Measurements from ENCODE around the gene SNUPN.

SNUPN gene

DNA sequence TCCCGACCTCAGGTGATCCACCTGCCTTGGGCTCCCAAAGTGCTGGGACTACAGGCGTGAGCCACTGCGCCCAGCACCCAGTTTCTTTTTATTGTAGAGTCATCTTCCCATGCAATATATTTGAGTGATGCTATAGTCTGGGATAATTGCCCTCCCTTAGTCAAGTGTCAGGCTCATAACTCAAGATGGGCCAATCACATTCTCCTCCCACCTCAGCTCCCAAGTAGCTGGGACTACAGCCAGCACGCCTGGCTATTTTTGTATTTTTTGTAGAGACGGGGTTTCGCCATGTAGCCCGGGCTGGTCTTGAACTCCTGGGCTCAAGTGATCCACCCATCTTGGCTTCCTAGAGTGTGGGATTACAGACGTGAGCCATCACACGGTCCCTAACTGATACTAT is 31.2 kb downstream of the SNUPN start:
- Histone ChIP-seq H4K20me1 (ENCODE audit: control insufficient read depth, insufficient read depth, low read depth, low read length) (no peaks in the 10 kb centered on the region), H3K27ac (ENCODE audit: low read depth, low read length) (no peak overlapping the region), H3K4me2 (ENCODE audit: low read length) (no peak overlapping the region), H3K79me2 (ENCODE audit: control insufficient read depth, low read length) (no peaks in the 10 kb centered on the region), H3F3A (ENCODE audit: control insufficient read depth, insufficient read depth) (peaks cover 2% of the 10 kb centered on the region; the same call in 1 of the 2 replicates), H3K27me3 (ENCODE audit: control insufficient read depth, low read length) (no peaks in the 10 kb centered on the region), H3K4me3 (ENCODE audit: low read length) (no peak overlapping the region), H3K9me3 (ENCODE audit: control insufficient read depth, insufficient read depth, low read length) (no peaks in the 10 kb centered on the region), H3K36me3 (ENCODE audit: control insufficient read depth, low read length) (peaks cover 36% of the 10 kb centered on the region), H3K4me1 (ENCODE audit: control insufficient read depth, low read length) (no peaks in the 10 kb centered on the region), H3K9me2 (replicated peaks; ENCODE audit: control insufficient read depth, low read length) (no peaks in the 10 kb centered on the region)
- no peak for TF ChIP-seq EZH2phosphoT487 (IDR thresholded peaks at IDR 0.05; ENCODE audit: borderline replicate concordance, low read length)
- TF ChIP-seq, protein P1, sequence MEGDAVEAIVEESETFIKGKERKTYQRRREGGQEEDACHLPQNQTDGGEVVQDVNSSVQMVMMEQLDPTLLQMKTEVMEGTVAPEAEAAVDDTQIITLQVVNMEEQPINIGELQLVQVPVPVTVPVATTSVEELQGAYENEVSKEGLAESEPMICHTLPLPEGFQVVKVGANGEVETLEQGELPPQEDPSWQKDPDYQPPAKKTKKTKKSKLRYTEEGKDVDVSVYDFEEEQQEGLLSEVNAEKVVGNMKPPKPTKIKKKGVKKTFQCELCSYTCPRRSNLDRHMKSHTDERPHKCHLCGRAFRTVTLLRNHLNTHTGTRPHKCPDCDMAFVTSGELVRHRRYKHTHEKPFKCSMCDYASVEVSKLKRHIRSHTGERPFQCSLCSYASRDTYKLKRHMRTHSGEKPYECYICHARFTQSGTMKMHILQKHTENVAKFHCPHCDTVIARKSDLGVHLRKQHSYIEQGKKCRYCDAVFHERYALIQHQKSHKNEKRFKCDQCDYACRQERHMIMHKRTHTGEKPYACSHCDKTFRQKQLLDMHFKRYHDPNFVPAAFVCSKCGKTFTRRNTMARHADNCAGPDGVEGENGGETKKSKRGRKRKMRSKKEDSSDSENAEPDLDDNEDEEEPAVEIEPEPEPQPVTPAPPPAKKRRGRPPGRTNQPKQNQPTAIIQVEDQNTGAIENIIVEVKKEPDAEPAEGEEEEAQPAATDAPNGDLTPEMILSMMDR (IDR thresholded peaks at IDR 0.05; ENCODE audit: low read depth, low read length, poor library complexity, severe bottlenecking): no peak

DNA sequence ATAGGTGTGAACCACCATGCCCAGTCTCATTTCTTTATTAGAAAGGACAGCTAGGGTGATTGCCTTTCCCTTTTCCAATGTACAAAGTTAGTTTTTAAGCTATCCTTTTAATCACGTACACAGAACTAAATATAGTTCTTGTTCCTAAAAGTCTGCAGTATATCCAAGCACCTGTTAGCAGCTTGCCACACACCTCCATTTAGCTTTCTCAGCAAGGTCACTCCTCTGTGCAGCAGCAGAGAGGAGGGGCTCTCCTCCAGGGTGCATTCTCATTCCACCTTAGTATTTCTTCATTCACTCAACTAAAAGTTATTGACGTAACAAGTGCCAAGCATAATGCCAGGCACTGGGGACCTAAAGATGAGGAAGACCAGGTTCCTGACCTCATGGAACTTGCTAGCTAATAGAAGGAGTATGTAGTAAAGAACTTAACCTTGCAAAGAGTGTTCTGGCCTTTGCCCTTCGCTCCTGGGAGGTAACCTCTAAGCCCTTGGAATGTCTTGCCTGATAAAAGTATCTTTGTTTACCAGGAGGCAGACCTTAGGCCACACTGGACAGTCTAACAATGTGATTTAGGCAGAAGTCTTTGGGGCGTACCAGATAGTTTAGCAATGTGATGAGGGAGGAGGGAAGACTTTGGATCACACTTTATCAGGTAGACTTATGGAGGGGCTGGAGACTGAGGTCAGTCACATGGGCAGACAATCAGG is 33.7 kb downstream of the SNUPN start:
- Histone ChIP-seq H3K9me3 (ENCODE audit: control insufficient read depth, insufficient read depth, low read length) (no peaks in the 10 kb centered on the region), H3K27me3 (ENCODE audit: control insufficient read depth, low read length) (no peaks in the 10 kb centered on the region), H3F3A (ENCODE audit: control insufficient read depth, insufficient read depth) (peaks cover 2% of the 10 kb centered on the region; the same call in 1 of the 2 replicates), H3K4me2 (ENCODE audit: low read length) (no peak overlapping the region), H3K79me2 (ENCODE audit: control insufficient read depth, low read length) (no peaks in the 10 kb centered on the region), H3K9me2 (replicated peaks; ENCODE audit: control insufficient read depth, low read length) (no peaks in the 10 kb centered on the region), H4K20me1 (ENCODE audit: control insufficient read depth, insufficient read depth, low read depth, low read length) (no peaks in the 10 kb centered on the region), H3K27ac (ENCODE audit: low read depth, low read length) (no peak overlapping the region), H3K4me1 (ENCODE audit: control insufficient read depth, low read length) (peaks cover 2% of the 10 kb centered on the region; the same call in 1 of the 2 replicates), H3K4me3 (ENCODE audit: low read length) (no peak overlapping the region), H3K36me3 (ENCODE audit: control insufficient read depth, low read length) (peaks cover 16% of the 10 kb centered on the region)
- TF ChIP-seq EZH2phosphoT487 (IDR thresholded peaks at IDR 0.05; ENCODE audit: borderline replicate concordance, low read length): no peak
- TF ChIP-seq, protein P1 (IDR thresholded peaks at IDR 0.05; ENCODE audit: low read depth, low read length, poor library complexity, severe bottlenecking): no peak

DNA sequence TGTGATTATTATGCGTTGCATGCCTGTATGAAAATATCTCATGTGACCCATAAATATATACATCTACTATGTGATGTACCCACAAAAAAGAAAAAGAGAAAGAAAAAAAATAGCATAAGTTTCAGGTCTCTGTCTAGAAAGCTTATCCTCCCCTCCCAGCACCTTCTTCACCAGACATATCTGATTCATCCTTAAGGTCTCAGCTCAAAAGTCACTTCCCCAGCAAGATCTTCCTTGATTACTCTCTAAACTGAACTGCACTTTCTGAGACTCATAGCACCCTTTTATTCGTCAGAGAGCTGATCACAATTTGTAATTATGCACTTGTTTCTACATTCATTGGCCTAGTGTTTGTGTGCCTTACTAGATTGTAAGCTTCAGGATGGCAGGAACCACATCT is 35.3 kb downstream of the SNUPN start:
- Histone ChIP-seq H3K9me3 (ENCODE audit: control insufficient read depth, insufficient read depth, low read length) (no peaks in the 10 kb centered on the region), H3K79me2 (ENCODE audit: control insufficient read depth, low read length) (no peaks in the 10 kb centered on the region), H3F3A (ENCODE audit: control insufficient read depth, insufficient read depth) (peaks cover 2% of the 10 kb centered on the region; the same call in 1 of the 2 replicates), H3K9me2 (replicated peaks; ENCODE audit: control insufficient read depth, low read length) (no peaks in the 10 kb centered on the region), H3K4me2 (ENCODE audit: low read length) (no peak overlapping the region), H3K4me3 (ENCODE audit: low read length) (no peak overlapping the region), H3K27ac (ENCODE audit: low read depth, low read length) (no peak overlapping the region), H3K36me3 (ENCODE audit: control insufficient read depth, low read length) (0 out of 2 replicates have a peak, but pooled peaks cover 4% of the 10 kb centered on the region), H4K20me1 (ENCODE audit: control insufficient read depth, insufficient read depth, low read depth, low read length) (no peaks in the 10 kb centered on the region), H3K27me3 (ENCODE audit: control insufficient read depth, low read length) (no peaks in the 10 kb centered on the region), H3K4me1 (ENCODE audit: control insufficient read depth, low read length) (peaks cover 2% of the 10 kb centered on the region; the same call in 1 of the 2 replicates)
- no peak for TF ChIP-seq EZH2phosphoT487 (IDR thresholded peaks at IDR 0.05; ENCODE audit: borderline replicate concordance, low read length)
- TF ChIP-seq, protein P1 (IDR thresholded peaks at IDR 0.05; ENCODE audit: low read depth, low read length, poor library complexity, severe bottlenecking): no peak
